Activated naive CD4-positive, alpha-beta T cell treated with anti-CD3 and anti-CD28 coated beads, Interleukin-2, amount 50 U/mL, for 72 hours (primary cell): ENCODE data around the gene LZIC. TPM values are rescaled to one million over a fixed set of nuclear protein-coding genes. Genes with fewer than 3 reads are reported as not detected.

ENCODE experiments used
- total RNA-seq, 2 donors: library from RNA; stranded (reverse); gene quantifications; one replicate each; pipeline ENCODE4 v1.2.3, GENCODE V29; 2022

The LZIC gene
- total RNA-seq, 2 donors from 2014 or later: 14.0 to 30.8 TPM

Other genes starting within 250 kb of the LZIC start
- 10 to 100 TPM; 15.6 to 43.3 TPM for gene CLSTN1, start 119.4 kb downstream of the LZIC start, total RNA-seq
- gene CTNNBIP1, start 33.1 kb downstream of the LZIC start, total RNA-seq: 10 to 100 TPM; 14.5 to 14.6 TPM
- gene NMNAT1, start 84 bp upstream of the LZIC start, total RNA-seq: 10 to 100 TPM in 1 of 2 donors, 1 to 10 TPM in 1; 6.0 to 13.1 TPM
- gene RBP7, start 53.8 kb upstream of the LZIC start, total RNA-seq: not detected
- gene UBE4B, start 89.6 kb upstream of the LZIC start, total RNA-seq: 10 to 100 TPM; 30.0 to 44.4 TPM